Measurements from ENCODE around the gene IL1RN. TPM values are rescaled to one million over a fixed set of nuclear protein-coding genes. Genes with fewer than 3 reads are reported as not detected.

The IL1RN gene
- total and polyA plus RNA-seq, 2 of the 13 experiments (the other 11 are each of a cell fraction or from before 2014, with no cell fraction given): 21.2 to 101 TPM

DNA sequence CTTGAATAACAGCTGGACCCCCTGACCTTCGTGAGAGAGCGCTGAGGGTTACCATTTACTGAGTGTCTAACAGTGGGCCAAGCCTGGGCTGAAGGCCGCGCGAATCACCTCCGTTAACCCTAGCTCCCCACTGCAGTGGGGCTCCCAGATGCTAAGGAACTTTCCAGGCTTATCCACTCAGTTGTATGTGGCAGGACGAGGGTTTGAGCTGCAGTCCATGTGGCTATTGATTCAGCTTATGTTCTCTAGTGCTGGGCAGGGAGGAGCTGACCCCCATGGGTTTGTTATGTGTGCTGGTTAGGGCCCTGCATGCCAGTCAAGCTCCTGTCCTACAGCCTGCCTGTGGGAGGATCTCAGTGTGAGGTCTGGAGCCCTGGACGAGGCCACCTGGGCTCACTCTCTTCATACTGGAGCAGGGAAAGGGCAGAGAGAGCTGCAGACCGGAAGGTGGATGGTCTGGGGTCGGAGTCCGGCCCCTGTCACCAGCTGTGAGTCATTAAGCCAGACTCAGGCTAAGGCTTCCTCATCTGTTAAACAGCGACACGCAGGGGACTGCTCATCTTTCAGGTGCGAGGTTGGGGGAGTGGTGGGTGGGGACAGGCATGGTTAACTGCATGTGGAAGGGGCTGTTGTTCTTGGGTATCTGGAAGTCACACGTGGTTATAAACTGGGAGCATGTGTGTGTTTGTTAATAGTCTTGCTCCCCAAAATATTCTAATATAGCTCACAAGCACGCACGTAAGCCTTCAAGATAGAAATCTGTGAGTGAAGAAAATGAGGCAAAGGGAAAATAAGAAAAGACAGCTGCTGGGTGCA is 52.9 kb downstream of the IL1RN start (continued):
- TF ChIP-seq ASH2L (IDR thresholded peaks at IDR 0.05; ENCODE audit: insufficient read length, low read depth, low read length) (peak; percentile 49), KLF15 (CRISPR knock-in tag; IDR thresholded peaks at IDR 0.05; ENCODE audit: borderline replicate concordance) (no peak), ZNF883 (CRISPR knock-in tag; IDR thresholded peaks at IDR 0.05; ENCODE audit: not compliant biosample characterization) (no peak), MED13 (CRISPR knock-in tag; IDR thresholded peaks at IDR 0.05) (no peak), TP53 (CRISPR knock-in tag; conservative IDR thresholded peaks at IDR 0.05) (no peak), NFIC (IDR thresholded peaks at IDR 0.05; ENCODE audit: low read length) (no peak), ZNF737 (CRISPR knock-in tag; IDR thresholded peaks at IDR 0.05; ENCODE audit: borderline replicate concordance) (no peak), RBAK (CRISPR knock-in tag; IDR thresholded peaks at IDR 0.05) (no peak), PHF5A (CRISPR knock-in tag; IDR thresholded peaks at IDR 0.05; ENCODE audit: low read depth, unreplicated experiment) (peak; percentile 51), ZNF446 (CRISPR knock-in tag; IDR thresholded peaks at IDR 0.05) (no peak), ZNF546 (CRISPR knock-in tag; conservative IDR thresholded peaks at IDR 0.05) (no peak), ZKSCAN8 (CRISPR knock-in tag; IDR thresholded peaks at IDR 0.05; ENCODE audit: borderline replicate concordance) (0 out of 2 replicates have a peak, but pooled peaks have one; percentile 57), ATF1 (CRISPR knock-in tag; IDR thresholded peaks at IDR 0.05) (no peak), ZNF350 (CRISPR knock-in tag; IDR thresholded peaks at IDR 0.05; ENCODE audit: borderline replicate concordance, low read depth) (peak; percentile 74), ATF7-NPFF (CRISPR knock-in tag; IDR thresholded peaks at IDR 0.05; ENCODE audit: low read depth) (no peak), ZNF496 (CRISPR knock-in tag; IDR thresholded peaks at IDR 0.05; ENCODE audit: insufficient replicate concordance) (no peak), JDP2 (CRISPR knock-in tag; IDR thresholded peaks at IDR 0.05; ENCODE audit: borderline replicate concordance) (no peak), NFRKB (IDR thresholded peaks at IDR 0.05) (no peak), TCF12 (IDR thresholded peaks at IDR 0.05) (no peak), TCF12 (CRISPR knock-in tag; IDR thresholded peaks at IDR 0.05) (peak; percentile 4; the same call in 1 of the 2 replicates), NRL (CRISPR knock-in tag; IDR thresholded peaks at IDR 0.05; ENCODE audit: borderline replicate concordance) (peak; percentile 83; the same call in 1 of the 2 replicates), JUNB (CRISPR knock-in tag; IDR thresholded peaks at IDR 0.05; ENCODE audit: borderline replicate concordance) (no peak)
- TF ChIP-seq, protein P1, sequence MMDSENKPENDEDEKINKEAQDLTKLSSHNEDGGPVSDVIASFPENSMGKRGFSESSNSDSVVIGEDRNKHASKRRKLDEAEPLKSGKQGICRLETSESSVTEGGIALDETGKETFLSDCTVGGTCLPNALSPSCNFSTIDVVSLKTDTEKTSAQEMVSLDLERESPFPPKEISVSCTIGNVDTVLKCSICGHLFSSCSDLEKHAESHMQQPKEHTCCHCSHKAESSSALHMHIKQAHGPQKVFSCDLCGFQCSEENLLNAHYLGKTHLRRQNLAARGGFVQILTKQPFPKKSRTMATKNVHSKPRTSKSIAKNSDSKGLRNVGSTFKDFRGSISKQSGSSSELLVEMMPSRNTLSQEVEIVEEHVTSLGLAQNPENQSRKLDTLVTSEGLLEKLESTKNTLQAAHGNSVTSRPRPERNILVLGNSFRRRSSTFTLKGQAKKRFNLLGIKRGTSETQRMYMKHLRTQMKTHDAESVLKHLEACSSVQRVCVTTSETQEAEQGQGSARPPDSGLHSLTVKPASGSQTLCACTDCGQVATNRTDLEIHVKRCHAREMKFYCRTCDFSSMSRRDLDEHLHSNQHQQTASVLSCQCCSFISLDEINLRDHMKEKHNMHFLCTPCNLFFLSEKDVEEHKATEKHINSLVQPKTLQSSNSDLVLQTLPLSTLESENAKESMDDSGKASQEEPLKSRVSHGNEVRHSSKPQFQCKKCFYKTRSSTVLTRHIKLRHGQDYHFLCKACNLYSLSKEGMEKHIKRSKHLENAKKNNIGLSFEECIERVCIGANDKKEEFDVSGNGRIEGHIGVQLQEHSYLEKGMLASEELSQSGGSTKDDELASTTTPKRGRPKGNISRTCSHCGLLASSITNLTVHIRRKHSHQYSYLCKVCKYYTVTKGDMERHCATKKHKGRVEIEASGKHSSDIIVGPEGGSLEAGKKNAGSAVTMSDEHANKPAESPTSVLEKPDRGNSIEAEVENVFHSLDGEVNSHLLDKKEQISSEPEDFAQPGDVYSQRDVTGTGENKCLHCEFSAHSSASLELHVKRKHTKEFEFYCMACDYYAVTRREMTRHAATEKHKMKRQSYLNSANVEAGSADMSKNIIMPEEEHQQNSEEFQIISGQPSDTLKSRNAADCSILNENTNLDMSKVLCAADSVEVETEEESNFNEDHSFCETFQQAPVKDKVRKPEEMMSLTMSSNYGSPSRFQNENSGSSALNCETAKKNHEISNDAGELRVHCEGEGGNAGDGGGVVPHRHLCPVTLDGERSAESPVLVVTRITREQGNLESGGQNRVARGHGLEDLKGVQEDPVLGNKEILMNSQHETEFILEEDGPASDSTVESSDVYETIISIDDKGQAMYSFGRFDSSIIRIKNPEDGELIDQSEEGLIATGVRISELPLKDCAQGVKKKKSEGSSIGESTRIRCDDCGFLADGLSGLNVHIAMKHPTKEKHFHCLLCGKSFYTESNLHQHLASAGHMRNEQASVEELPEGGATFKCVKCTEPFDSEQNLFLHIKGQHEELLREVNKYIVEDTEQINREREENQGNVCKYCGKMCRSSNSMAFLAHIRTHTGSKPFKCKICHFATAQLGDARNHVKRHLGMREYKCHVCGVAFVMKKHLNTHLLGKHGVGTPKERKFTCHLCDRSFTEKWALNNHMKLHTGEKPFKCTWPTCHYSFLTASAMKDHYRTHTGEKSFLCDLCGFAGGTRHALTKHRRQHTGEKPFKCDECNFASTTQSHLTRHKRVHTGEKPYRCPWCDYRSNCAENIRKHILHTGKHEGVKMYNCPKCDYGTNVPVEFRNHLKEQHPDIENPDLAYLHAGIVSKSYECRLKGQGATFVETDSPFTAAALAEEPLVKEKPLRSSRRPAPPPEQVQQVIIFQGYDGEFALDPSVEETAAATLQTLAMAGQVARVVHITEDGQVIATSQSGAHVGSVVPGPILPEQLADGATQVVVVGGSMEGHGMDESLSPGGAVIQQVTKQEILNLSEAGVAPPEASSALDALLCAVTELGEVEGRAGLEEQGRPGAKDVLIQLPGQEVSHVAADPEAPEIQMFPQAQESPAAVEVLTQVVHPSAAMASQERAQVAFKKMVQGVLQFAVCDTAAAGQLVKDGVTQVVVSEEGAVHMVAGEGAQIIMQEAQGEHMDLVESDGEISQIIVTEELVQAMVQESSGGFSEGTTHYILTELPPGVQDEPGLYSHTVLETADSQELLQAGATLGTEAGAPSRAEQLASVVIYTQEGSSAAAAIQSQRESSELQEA (CRISPR knock-in tag; IDR thresholded peaks at IDR 0.05; ENCODE audit: not compliant biosample characterization): no peak
